HepG2 (cell line): ENCODE measurements around the gene SGCD. TPM values are rescaled to one million over a fixed set of nuclear protein-coding genes. Genes with fewer than 3 reads are reported as not detected.

Experiments
- ARNT ChIP-seq: fragments of 450-650 bp; IDR thresholded peaks from 2 replicates; pipeline ENCODE4 v1.6.1; 2017
- MAFF ChIP-seq: IDR thresholded peaks from 2 replicates; pipeline ENCODE4 v1.6.1; 2011; ENCODE audit warnings: low read depth, low read length, improper control_type of control experiment
- MZF1 ChIP-seq: sonication (generic); formaldehyde crosslinking; IDR thresholded peaks from 2 replicates; pipeline ENCODE4 v1.8.1; 2023; ENCODE audit warnings: mild to moderate bottlenecking, missing genetic modification reagents, borderline replicate concordance
- ZFP82 ChIP-seq: sonication (generic); formaldehyde crosslinking; IDR thresholded peaks from 2 replicates; pipeline ENCODE4 v1.5.1; 2020; ENCODE audit warnings: mild to moderate bottlenecking, missing genetic modification reagents, borderline replicate concordance
- ZNF589 ChIP-seq: sonication (generic); formaldehyde crosslinking; conservative IDR thresholded peaks from 2 replicates; pipeline ENCODE4 v1.8.0; 2022; ENCODE audit warnings: mild to moderate bottlenecking, moderate library complexity, missing genetic modification reagents
- ZNF775 ChIP-seq: sonication (generic); formaldehyde crosslinking; IDR thresholded peaks from 2 replicates; pipeline ENCODE4 v1.4.0; 2020; ENCODE audit warnings: missing genetic modification reagents, mild to moderate bottlenecking, moderate library complexity, borderline replicate concordance
- polyA plus RNA-seq, 8 experiments: library from polyadenylated mRNA; depleted of rRNA in 3 of 8; stranded (reverse) in 7 of 8; unstranded in 1 of 8; fragments of >200 nt; fragmentation: Illumina TruSeq in 4 of 8; extraction: Trizol in 4 of 8; gene quantifications; 2 replicates each; pipeline versions ENCODE4 v1.2.1 to v1.2.3, GENCODE V29; 2011 to 2016; ENCODE audit warnings: low read depth in 4 of 8, missing spikeins in 1 of 8, mixed read lengths in 1 of 8; ENCODE audit not compliant: insufficient read depth in 1 of 8
- total RNA-seq, 5 experiments: library from RNA; depleted of rRNA; stranded (reverse); fragments of >200 nt; fragmentation: Illumina TruSeq; extraction: Trizol; gene quantifications; 2 replicates each; pipeline ENCODE4 v1.2.3, GENCODE V29; 2016; ENCODE audit warnings: low read depth in 1 of 5
- TF ChIP-seq, protein P1 (sequence below): sonication (generic); formaldehyde crosslinking; IDR thresholded peaks from 2 replicates; pipeline ENCODE4; 2020; ENCODE audit warnings: missing genetic modification reagents, mild to moderate bottlenecking, borderline replicate concordance
- TF ChIP-seq, protein P2 (sequence below): sonication (generic); formaldehyde crosslinking; IDR thresholded peaks from 2 replicates; pipeline ENCODE4 v1.4.0; 2020; ENCODE audit warnings: missing genetic modification reagents, mild to moderate bottlenecking, borderline replicate concordance

The SGCD gene
- total and polyA plus RNA-seq, 2 of the 13 experiments (the other 11 are each of a cell fraction or from before 2014, with no cell fraction given): not detected

DNA sequence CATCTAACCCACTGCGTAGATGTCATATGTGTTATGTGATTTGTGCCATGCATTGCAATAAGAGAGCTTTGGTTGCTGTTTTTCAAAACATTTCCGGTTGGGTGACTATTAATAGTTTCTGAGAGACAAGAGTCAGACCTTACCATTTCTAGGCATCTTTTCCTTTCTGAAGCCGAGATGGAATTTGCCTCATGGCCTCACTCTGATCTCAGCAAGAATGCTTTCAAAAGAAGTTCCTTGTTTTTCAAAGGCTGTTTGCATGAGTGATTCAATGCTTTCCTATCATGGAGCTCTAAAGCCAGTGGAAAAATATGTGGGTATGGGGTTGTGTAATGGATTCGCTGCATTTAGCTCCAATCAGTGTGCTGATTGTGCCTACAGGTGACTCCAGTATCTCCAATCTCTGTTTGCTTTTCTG lies 320.1 kb downstream of the SGCD start (continued):
- TF ChIP-seq MZF1 (CRISPR knock-in tag): no peak
- TF ChIP-seq ZFP82 (CRISPR knock-in tag): no peak
- no peak for TF ChIP-seq ZNF775 (CRISPR knock-in tag)
- no peak for TF ChIP-seq MAFF
- no peak for TF ChIP-seq ARNT
- TF ChIP-seq, protein P1, sequence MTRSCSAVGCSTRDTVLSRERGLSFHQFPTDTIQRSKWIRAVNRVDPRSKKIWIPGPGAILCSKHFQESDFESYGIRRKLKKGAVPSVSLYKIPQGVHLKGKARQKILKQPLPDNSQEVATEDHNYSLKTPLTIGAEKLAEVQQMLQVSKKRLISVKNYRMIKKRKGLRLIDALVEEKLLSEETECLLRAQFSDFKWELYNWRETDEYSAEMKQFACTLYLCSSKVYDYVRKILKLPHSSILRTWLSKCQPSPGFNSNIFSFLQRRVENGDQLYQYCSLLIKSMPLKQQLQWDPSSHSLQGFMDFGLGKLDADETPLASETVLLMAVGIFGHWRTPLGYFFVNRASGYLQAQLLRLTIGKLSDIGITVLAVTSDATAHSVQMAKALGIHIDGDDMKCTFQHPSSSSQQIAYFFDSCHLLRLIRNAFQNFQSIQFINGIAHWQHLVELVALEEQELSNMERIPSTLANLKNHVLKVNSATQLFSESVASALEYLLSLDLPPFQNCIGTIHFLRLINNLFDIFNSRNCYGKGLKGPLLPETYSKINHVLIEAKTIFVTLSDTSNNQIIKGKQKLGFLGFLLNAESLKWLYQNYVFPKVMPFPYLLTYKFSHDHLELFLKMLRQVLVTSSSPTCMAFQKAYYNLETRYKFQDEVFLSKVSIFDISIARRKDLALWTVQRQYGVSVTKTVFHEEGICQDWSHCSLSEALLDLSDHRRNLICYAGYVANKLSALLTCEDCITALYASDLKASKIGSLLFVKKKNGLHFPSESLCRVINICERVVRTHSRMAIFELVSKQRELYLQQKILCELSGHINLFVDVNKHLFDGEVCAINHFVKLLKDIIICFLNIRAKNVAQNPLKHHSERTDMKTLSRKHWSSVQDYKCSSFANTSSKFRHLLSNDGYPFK (CRISPR knock-in tag): no peak
- TF ChIP-seq, protein P2, sequence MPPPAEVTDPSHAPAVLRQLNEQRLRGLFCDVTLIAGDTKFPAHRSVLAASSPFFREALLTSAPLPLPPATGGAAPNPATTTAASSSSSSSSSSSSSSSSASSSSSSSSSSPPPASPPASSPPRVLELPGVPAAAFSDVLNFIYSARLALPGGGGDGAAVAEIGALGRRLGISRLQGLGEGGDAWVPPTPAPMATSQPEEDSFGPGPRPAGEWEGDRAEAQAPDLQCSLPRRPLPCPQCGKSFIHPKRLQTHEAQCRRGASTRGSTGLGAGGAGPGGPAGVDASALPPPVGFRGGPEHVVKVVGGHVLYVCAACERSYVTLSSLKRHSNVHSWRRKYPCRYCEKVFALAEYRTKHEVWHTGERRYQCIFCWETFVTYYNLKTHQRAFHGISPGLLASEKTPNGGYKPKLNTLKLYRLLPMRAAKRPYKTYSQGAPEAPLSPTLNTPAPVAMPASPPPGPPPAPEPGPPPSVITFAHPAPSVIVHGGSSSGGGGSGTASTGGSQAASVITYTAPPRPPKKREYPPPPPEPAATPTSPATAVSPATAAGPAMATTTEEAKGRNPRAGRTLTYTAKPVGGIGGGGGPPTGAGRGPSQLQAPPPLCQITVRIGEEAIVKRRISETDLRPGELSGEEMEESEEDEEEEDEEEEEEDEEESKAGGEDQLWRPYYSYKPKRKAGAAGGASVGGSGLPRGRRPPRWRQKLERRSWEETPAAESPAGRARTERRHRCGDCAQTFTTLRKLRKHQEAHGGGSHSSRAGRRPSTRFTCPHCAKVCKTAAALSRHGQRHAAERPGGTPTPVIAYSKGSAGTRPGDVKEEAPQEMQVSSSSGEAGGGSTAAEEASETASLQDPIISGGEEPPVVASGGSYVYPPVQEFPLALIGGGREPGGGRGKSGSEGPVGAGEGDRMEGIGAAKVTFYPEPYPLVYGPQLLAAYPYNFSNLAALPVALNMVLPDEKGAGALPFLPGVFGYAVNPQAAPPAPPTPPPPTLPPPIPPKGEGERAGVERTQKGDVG (CRISPR knock-in tag): no peak
- TF ChIP-seq ZNF589: no peak
